Esophagus squamous epithelium (tissue), 5 donors: ENCODE data around the gene CAPN5. TPM values are rescaled to one million over a fixed set of nuclear protein-coding genes. Genes with fewer than 3 reads are reported as not detected.

Source experiments
- DNase-seq: peaks from one replicate; lab custom pipeline; 2025; lab: John Stamatoyannopoulos, UW
- H3K27ac ChIP-seq, 4 donors: fragments of 200-600 bp; sonication (generic); one replicate each; pipeline ENCODE4 v1.5.1; 2016 to 2019; ENCODE audit warnings: mild to moderate bottlenecking in 1 of 4
- H3K27me3 ChIP-seq, 4 donors: fragments of 200-600 bp; sonication (generic); 1 replicate in 3 of 4; 2 replicates in 1 of 4; pipeline versions ENCODE4 v1.5.1 to v1.6.0; 2017 to 2021; ENCODE audit warnings: antibody characterized with exemption in 1 of 4
- H3K36me3 ChIP-seq, 3 donors: fragments of 200-600 bp; sonication (generic); one replicate each; pipeline ENCODE4 v1.5.1; 2016 to 2019
- H3K4me1 ChIP-seq, 3 donors: fragments of 200-600 bp; sonication (generic); one replicate each; pipeline ENCODE4 v1.5.1; 2017 to 2019
- H3K4me3 ChIP-seq, 4 donors: fragments of 200-600 bp; sonication (generic); 1 replicate in 3 of 4; 2 replicates in 1 of 4; pipeline ENCODE4 v1.5.1; 2016 to 2019; ENCODE audit warnings: mild to moderate bottlenecking in 2 of 4, moderate library complexity in 1 of 4
- H3K9me3 ChIP-seq, 3 donors: fragments of 200-600 bp; sonication (generic); one replicate each; pipeline ENCODE4 v1.5.1; 2016 to 2019
- POLR2A ChIP-seq, 4 donors: fragments of 450-650 bp; IDR thresholded peaks; one replicate each; pipeline ENCODE4 v1.6.1; 2017; ENCODE audit warnings: antibody characterized with exemption in 4 of 4, mild to moderate bottlenecking in 4 of 4, moderate library complexity in 3 of 4
- WGBS, 2 donors: methylation state at CpG; one replicate each; pipeline ENCODE4 v1.1.5; 2018; 5-methylcytosine and 5-hydroxymethylcytosine counted together
- intact Hi-C: fragments of 100-400 bp; cut with DNase I; formaldehyde crosslinking; loops from one replicate; pipeline ENCODE4 v1.15.0; 2022
- total RNA-seq, 4 donors: library from RNA; depleted of rRNA; stranded (reverse); fragments of >200 nt; gene quantifications; one replicate each; pipeline ENCODE4 v1.1.0, GENCODE V29; 2016
- TF ChIP-seq, protein P1 (sequence below), 6 experiments: fragments of 450-650 bp in 4 of 6; fragments of 200-600 bp in 2 of 6; sonication (generic) in 2 of 6; IDR thresholded peaks; one replicate each; pipeline ENCODE4 v1.5.1; 2016 to 2019; ENCODE audit warnings: antibody characterized with exemption in 6 of 6, mild to moderate bottlenecking in 4 of 6, moderate library complexity in 4 of 6
- donor health status: DM: yes; HTN: yes; CAD: no.

The CAPN5 gene
- total RNA-seq, 4 donors from 2014 or later = 9.3 to 63.2 (median 13.5) TPM

DNA sequence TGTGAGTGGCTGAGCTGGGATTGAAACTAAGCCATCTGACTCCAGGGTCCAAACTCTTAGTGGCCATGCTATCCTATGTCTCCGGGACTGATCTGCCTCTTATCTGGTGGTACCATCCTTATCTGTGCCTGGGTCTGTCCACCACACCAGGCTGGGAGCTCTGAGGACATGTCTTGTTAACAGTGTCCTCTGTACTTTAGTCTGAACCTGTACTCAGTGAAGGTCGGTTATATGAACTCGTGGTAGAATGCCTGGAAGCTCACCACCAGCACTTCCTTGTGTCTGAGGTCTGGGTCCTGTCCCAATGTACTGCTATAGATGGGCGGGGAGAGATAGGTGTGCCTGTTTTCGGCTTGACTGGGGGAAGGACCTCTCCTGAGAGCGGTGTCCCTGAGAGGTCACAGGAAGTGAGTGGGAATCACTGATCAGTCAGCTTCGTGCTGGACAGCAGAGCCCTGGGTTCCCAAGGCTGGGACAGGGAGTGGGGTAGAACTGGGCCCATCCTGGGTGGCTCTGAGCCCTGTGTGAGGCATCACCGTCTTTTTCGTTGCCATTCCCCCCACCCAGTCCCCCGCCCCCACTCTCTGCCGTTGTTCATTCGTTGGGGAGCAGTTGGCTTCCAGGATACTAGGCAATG is 70.1 kb downstream of the CAPN5 start:
- intact Hi-C loops = no loop called here
- 48 to 75% methylated on average over 3 to 9 of the region's 12 CpGs for WGBS, 2 donors
- no peak for DNase-seq

DNA sequence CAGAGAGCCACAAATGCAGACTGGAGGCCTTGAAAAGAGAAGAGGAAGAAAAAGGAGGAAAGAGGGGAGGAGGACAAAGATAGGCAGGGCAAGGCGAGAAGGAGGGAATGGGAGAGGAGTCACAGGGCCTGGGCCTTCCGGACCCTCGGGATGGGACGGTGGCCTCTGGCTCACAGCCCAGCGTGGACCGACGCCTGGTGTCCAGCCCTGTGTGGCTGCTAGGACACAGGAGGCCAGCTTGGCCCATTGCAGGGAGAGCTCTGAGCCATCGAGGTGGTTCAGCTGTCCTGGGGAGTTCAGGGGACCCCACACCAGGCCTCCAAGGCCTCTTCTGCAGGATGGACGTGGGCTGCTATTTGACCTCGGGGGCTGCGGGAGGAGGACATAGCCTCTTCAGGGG is 70.7 kb downstream of the CAPN5 start:
- peaks cover 0 to 33% (median 5%) of the 10 kb centered on the region in 4 donors for H3K27me3 ChIP-seq
- H3K4me1 ChIP-seq = peaks cover 0 to 33% (median 3%) of the 10 kb centered on the region in 3 donors
- TF ChIP-seq, protein P1, sequence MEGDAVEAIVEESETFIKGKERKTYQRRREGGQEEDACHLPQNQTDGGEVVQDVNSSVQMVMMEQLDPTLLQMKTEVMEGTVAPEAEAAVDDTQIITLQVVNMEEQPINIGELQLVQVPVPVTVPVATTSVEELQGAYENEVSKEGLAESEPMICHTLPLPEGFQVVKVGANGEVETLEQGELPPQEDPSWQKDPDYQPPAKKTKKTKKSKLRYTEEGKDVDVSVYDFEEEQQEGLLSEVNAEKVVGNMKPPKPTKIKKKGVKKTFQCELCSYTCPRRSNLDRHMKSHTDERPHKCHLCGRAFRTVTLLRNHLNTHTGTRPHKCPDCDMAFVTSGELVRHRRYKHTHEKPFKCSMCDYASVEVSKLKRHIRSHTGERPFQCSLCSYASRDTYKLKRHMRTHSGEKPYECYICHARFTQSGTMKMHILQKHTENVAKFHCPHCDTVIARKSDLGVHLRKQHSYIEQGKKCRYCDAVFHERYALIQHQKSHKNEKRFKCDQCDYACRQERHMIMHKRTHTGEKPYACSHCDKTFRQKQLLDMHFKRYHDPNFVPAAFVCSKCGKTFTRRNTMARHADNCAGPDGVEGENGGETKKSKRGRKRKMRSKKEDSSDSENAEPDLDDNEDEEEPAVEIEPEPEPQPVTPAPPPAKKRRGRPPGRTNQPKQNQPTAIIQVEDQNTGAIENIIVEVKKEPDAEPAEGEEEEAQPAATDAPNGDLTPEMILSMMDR (IDR thresholded peaks at IDR 0.05) = no peak
- TF ChIP-seq POLR2A (IDR thresholded peaks at IDR 0.05) = no peak
- H3K9me3 ChIP-seq = no peaks in the 10 kb centered on the region
- intact Hi-C loops = no loop called here
- no peaks in the 10 kb centered on the region for H3K36me3 ChIP-seq
- whole genome bisulfite sequencing, 2 donors = 72 to 83% methylated on average over 4 to 9 of the region's 11 CpGs
- H3K4me3 ChIP-seq = no peak overlapping the region
- no peak overlapping the region for H3K27ac ChIP-seq
- DNase-seq = no peak

More for the DNA sequence above, 70.1 kb downstream of the CAPN5 start:
- no peaks in the 10 kb centered on the region for H3K9me3 ChIP-seq
- H3K27ac ChIP-seq = no peak overlapping the region
- H3K27me3 ChIP-seq = peaks cover 0 to 33% (median 5%) of the 10 kb centered on the region in 4 donors
- H3K36me3 ChIP-seq = no peaks in the 10 kb centered on the region
- H3K4me3 ChIP-seq = no peak overlapping the region
- no peak for TF ChIP-seq POLR2A (IDR thresholded peaks at IDR 0.05)
- TF ChIP-seq, protein P1 (IDR thresholded peaks at IDR 0.05) = no peak
- peaks cover 0 to 32% (median 3%) of the 10 kb centered on the region in 3 donors for H3K4me1 ChIP-seq

DNA sequence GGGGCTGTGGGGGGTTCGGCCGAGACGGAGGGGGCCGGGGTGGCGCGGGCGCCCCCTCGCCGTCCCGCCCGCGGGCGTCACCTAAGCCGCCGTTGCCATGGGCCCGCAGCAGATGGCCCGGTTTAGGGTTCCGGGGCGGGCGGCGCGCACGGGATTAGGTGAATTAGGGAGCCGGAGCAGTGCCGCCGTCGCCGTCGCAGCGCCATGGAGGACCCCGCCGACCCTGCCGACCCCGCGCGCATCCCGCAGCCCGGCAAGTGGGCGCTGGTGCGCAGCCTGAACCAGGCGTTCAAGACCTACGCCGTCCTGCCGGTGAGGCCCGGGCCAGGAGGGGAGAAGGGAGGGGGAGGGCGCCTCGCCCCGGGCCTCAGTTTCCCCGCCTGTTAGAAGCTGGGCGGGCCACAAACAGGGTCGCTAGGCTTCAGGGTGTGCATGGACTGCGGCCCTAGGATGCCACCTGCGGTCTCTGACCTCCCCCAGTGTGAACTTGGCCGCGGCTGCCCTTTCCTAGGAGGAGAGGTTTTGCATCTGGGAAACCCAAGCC is 71.4 kb downstream of the CAPN5 start:
- H3K36me3 ChIP-seq = no peaks in the 10 kb centered on the region
- 40 to 100% methylated on average over 3 of the region's 55 CpGs for WGBS, 2 donors
- H3K9me3 ChIP-seq = no peaks in the 10 kb centered on the region
- intact Hi-C loops = no loop called here
- H3K4me1 ChIP-seq = peaks cover 0 to 36% (median 3%) of the 10 kb centered on the region in 3 donors
- TF ChIP-seq, protein P1 (IDR thresholded peaks at IDR 0.05) = no peak
- TF ChIP-seq POLR2A (IDR thresholded peaks at IDR 0.05) = no peak
- no peak overlapping the region for H3K27ac ChIP-seq
- peaks cover 0 to 33% (median 5%) of the 10 kb centered on the region in 4 donors for H3K27me3 ChIP-seq
- DNase-seq = no peak
- peak overlapping the region in 1 of 4 donors; percentile 13 for H3K4me3 ChIP-seq

DNA sequence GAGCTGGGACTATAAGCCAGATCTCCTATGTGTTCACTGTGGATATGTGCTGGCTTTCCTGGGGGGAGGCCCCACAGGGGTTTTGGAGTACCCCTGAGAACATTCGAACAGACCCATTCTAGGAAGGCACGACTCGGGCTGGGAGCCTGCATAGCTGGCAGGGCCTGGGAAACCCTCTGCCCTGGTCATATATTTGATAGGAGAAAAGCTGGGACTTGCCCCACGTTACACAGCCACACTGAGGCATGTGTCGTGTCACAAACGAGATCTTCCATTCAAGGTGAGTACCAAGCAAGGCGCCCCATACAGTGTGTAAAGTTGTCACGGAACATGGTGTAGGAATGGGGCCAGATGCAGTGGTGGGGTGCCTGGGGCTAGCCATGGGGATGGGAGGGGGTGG is 72.4 kb downstream of the CAPN5 start:
- Histone ChIP-seq H3K27me3 (peaks cover 0 to 33% (median 5%) of the 10 kb centered on the region in 4 donors), H3K36me3 (no peaks in the 10 kb centered on the region), H3K4me3 (no peak overlapping the region), H3K9me3 (no peaks in the 10 kb centered on the region), H3K27ac (no peak overlapping the region), H3K4me1 (peaks cover 0 to 36% (median 3%) of the 10 kb centered on the region in 3 donors)
- intact Hi-C loops = no loop called here
- WGBS, 2 donors = 80 to 98% methylated on average over 1 to 7 of the region's 8 CpGs
- TF ChIP-seq POLR2A (IDR thresholded peaks at IDR 0.05) = no peak
- TF ChIP-seq, protein P1 (IDR thresholded peaks at IDR 0.05) = no peak
- DNase-seq = no peak

DNA sequence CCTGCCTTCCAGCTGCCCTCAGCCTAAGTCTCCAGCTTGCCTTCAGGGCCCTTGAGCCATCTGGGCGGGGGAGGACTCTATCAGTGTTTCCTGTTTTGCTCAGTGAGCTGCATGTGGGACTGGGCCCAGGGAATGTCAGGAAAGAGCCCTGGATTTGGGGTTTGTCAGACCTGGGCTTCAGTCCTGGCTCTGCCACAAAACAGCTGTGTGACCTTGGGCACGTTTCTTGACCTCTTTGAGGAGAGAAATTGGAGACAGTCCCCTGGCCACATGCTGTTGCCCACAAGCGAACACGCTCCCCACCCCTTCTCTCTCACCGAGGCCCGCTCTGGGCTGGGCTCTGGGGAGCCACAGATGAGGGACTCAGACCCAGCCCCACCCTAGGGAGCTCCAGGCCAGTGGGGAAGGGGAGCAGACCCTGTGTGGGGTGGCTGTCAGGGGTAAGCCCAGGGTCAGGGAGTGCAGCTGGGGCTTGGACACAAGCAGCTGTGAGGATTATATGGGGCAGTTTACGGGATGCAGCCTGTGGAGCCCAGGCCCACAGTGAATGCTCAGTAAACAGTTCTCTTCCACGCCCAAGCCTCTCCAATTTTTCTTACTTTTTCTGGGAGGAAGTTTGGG is 73.6 kb downstream of the CAPN5 start:
- H3K9me3 ChIP-seq = no peaks in the 10 kb centered on the region
- H3K27me3 ChIP-seq = peaks cover 0 to 33% (median 5%) of the 10 kb centered on the region in 4 donors
- TF ChIP-seq, protein P1 (IDR thresholded peaks at IDR 0.05) = no peak
- no peak for TF ChIP-seq POLR2A (IDR thresholded peaks at IDR 0.05)
- H3K27ac ChIP-seq = peak overlapping the region in 3 of 4 donors; percentile 14 to 61 (median 25)
- DNase-seq = no peak
- WGBS, 2 donors = 60 to 75% methylated on average over 2 to 3 of the region's 8 CpGs
- H3K4me3 ChIP-seq = no peak overlapping the region
- H3K4me1 ChIP-seq = peaks cover 0 to 36% (median 3%) of the 10 kb centered on the region in 3 donors
- intact Hi-C loops = no loop called here
- H3K36me3 ChIP-seq = no peaks in the 10 kb centered on the region
